ENCODE measurements around the gene MYLK2.

MYLK2 gene

DNA sequence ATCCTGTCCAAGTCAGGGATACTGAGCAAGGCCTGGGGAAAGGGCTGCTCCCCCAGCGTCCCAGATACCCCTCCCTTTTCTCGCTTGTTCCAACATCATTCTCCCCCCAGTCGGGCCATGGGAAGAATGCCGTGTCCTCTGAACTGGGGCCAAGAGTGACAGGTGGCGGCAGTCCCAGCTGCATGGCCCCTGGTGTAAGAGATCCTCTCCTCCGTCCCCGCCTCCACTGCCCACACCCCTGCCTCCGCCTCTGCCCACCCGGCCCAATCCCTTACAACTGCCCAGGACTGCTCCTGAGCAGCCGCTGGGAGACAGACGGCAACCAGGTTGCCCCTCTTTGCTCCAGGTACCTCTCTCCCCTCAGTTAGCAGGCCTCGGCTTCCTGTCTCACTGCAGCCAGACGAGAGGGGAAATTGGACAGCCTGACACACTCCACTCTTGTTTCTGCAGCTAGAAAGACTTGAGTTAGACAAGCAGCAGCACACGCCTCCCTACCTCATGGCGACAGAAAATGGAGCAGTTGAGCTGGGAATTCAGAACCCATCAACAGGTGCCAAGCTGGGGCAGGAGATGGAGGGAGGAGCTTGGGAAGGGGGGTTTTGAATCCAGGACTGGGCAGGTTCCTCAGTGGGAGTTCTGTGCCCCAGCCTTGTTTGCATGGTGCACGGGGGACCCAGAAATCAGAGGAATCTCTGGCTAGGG is at the start of gene MYLK2:
Gene MYLK2 (plus strand): TSS at position 274 of the 702 bp plus-strand sequence. CDS start 225 bp downstream, at position 499.
- Histone ChIP-seq H3K4me1 (ENCODE audit: insufficient read depth, low read length) (peaks cover 8% of the 10 kb centered on the region; the same call in 1 of the 2 replicates), H3K27ac (ENCODE audit: low read length) (no peak within 1 kb of the TSS), H3K4me3 (ENCODE audit: low read length) (no peak within 1 kb of the TSS), H3K27me3 (ENCODE audit: insufficient read depth, low read length) (no peaks in the 10 kb centered on the region), H3K9ac (ENCODE audit: low read depth, low read length) (no peak within 1 kb of the TSS), H3K36me3 (ENCODE audit: insufficient read depth, low read depth, low read length) (no peaks in the 10 kb centered on the region), H3K9me3 (ENCODE audit: insufficient read depth, low read depth, low read length) (no peaks in the 10 kb centered on the region)

- no peaks in the 10 kb centered on the region for H3K27me3 ChIP-seq (ENCODE audit: insufficient read depth, low read length)
- no peaks in the 10 kb centered on the region for H3K9me3 ChIP-seq (ENCODE audit: insufficient read depth, low read depth, low read length)
- H3K27ac ChIP-seq (ENCODE audit: low read length) = no peak overlapping the region
- H3K9ac ChIP-seq (ENCODE audit: low read depth, low read length) = no peak overlapping the region
- H3K36me3 ChIP-seq (ENCODE audit: insufficient read depth, low read depth, low read length) = peaks cover 91% of the 10 kb centered on the region
- H3K4me1 ChIP-seq (ENCODE audit: insufficient read depth, low read length) = no peaks in the 10 kb centered on the region
- H3K4me3 ChIP-seq (ENCODE audit: low read length) = no peak overlapping the region
These were observed 49.5 kb upstream of the MYLK2 start for GRCh38 chr20:31769681-31770080.

- Histone ChIP-seq H3K4me3 (ENCODE audit: low read length) (no peak overlapping the region), H3K27me3 (ENCODE audit: insufficient read depth, low read length) (no peaks in the 10 kb centered on the region), H3K36me3 (ENCODE audit: insufficient read depth, low read depth, low read length) (peaks cover 89% of the 10 kb centered on the region), H3K4me1 (ENCODE audit: insufficient read depth, low read length) (no peaks in the 10 kb centered on the region), H3K9ac (ENCODE audit: low read depth, low read length) (no peak overlapping the region), H3K9me3 (ENCODE audit: insufficient read depth, low read depth, low read length) (no peaks in the 10 kb centered on the region), H3K27ac (ENCODE audit: low read length) (no peak overlapping the region)
These were observed 48.9 kb upstream of the MYLK2 start for GRCh38 chr20:31770243-31770642.

DNA sequence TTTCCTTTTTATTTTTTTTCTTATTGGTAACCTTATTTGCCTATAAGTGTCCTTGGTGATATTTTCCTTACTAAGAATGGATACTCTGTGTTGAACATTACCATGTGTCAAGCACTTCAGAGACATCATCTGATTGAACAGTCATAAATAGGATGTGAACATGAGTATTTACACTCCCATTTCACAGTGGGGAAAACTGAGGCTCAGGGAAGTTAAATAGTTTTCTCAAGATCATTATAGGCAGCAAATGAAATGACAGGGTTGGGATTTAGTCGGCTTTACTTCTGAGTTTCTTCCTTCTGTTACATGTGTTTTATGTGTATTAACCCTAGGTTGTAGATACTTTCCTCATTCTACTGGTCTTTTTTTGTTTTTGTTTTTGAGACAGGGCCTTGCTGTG is 44.7 kb upstream of the MYLK2 start:
- Histone ChIP-seq H3K4me1 (ENCODE audit: insufficient read depth, low read length) (no peaks in the 10 kb centered on the region), H3K27ac (ENCODE audit: low read length) (no peak overlapping the region), H3K9ac (ENCODE audit: low read depth, low read length) (no peak overlapping the region), H3K27me3 (ENCODE audit: insufficient read depth, low read length) (no peaks in the 10 kb centered on the region), H3K36me3 (ENCODE audit: insufficient read depth, low read depth, low read length) (peaks cover 92% of the 10 kb centered on the region), H3K9me3 (ENCODE audit: insufficient read depth, low read depth, low read length) (no peaks in the 10 kb centered on the region), H3K4me3 (ENCODE audit: low read length) (no peak overlapping the region)

GRCh38 chr20:31780839-31781238 is 38.3 kb upstream of the MYLK2 start:
- Histone ChIP-seq H3K27ac (ENCODE audit: low read length) (no peak overlapping the region), H3K9me3 (ENCODE audit: insufficient read depth, low read depth, low read length) (no peaks in the 10 kb centered on the region), H3K4me3 (ENCODE audit: low read length) (no peak overlapping the region), H3K27me3 (ENCODE audit: insufficient read depth, low read length) (no peaks in the 10 kb centered on the region), H3K4me1 (ENCODE audit: insufficient read depth, low read length) (peaks cover 11% of the 10 kb centered on the region; the same call in 1 of the 2 replicates), H3K36me3 (ENCODE audit: insufficient read depth, low read depth, low read length) (peaks cover 95% of the 10 kb centered on the region), H3K9ac (ENCODE audit: low read depth, low read length) (no peak overlapping the region)

DNA sequence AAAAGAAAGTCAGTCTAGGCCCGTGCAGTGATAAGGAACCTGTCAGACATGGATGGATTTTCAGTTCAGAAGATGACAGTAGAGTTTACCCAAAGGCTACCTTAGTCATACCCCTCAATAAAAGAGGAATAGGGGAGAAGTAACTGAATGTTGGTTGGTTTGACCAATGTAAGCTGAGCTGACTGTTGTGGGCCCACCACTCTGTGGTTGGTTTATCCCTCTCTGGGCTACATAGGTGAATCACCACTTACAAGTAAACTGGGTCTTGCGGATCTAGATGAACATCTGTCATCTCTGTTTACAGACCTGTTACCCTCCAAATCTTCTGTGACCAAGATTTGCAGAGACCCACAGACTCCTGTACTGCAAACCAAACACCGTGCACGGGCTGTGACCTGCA is 37.2 kb upstream of the MYLK2 start:
- H3K9ac ChIP-seq (ENCODE audit: low read depth, low read length) = no peak overlapping the region
- H3K36me3 ChIP-seq (ENCODE audit: insufficient read depth, low read depth, low read length) = peaks cover 98% of the 10 kb centered on the region
- H3K9me3 ChIP-seq (ENCODE audit: insufficient read depth, low read depth, low read length) = no peaks in the 10 kb centered on the region
- H3K27ac ChIP-seq (ENCODE audit: low read length) = no peak overlapping the region
- H3K4me3 ChIP-seq (ENCODE audit: low read length) = no peak overlapping the region
- peaks cover 11% of the 10 kb centered on the region; the same call in 1 of the 2 replicates for H3K4me1 ChIP-seq (ENCODE audit: insufficient read depth, low read length)
- no peaks in the 10 kb centered on the region for H3K27me3 ChIP-seq (ENCODE audit: insufficient read depth, low read length)

DNA sequence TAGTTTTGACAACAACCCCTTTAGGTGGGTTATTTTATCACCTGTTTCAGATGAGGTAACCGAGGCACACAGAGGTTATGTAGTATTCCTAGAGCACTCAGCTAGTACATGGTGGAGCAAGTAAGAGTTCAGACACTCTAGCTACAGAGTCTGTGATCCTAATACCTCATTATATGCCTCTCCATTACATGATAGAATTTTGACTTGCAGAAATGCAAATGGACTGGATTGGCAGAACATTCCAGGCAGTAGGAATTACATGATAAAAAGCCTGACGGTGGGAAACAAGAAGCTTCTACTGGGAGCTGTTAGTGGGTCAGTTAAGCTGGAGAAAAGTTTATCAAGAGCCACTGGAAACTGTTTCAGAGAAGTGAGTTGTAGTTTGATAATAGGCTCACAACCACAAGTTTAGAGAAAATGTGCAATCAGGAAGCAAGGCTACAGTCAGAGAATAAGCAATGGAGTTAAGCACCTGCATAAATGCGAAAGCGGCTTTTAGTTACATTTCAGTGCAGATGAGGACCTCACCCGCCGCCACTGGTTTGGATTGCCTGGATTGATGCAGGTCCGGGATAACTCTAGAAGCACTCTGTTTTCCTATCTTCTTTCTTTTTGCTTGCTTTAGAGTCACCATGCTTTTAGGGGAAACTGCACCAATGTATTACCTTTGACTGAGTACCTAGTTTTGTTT is 34.7 kb upstream of the MYLK2 start:
- H3K27me3 ChIP-seq (ENCODE audit: insufficient read depth, low read length) = no peaks in the 10 kb centered on the region
- H3K36me3 ChIP-seq (ENCODE audit: insufficient read depth, low read depth, low read length) = peaks cover 95% of the 10 kb centered on the region
- H3K4me3 ChIP-seq (ENCODE audit: low read length) = no peak overlapping the region
- H3K4me1 ChIP-seq (ENCODE audit: insufficient read depth, low read length) = peaks cover 11% of the 10 kb centered on the region; the same call in 1 of the 2 replicates
- no peak overlapping the region for H3K9ac ChIP-seq (ENCODE audit: low read depth, low read length)
- H3K9me3 ChIP-seq (ENCODE audit: insufficient read depth, low read depth, low read length) = no peaks in the 10 kb centered on the region
- peak overlapping the region; percentile 54 for H3K27ac ChIP-seq (ENCODE audit: low read length)

DNA sequence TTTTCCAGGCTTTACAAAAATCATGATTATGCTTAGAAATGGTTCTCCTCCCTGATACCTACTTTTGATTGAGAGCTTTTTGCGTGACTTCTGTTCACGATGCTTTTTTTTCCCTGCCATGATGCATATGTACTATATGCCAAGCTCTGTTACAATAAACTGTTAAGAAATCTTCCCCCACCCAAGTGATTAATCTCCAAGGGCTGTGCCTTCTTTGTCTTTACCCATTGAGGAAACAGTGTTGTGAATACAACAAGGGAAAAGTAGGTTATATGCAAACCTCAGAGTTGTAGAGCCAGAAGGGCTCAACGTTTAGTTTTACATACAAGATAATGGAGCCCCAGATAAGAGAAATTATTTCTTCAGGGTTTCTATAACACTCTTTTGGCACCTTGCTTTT is 34.1 kb upstream of the MYLK2 start:
- Histone ChIP-seq H3K36me3 (ENCODE audit: insufficient read depth, low read depth, low read length) (peaks cover 95% of the 10 kb centered on the region), H3K4me3 (ENCODE audit: low read length) (no peak overlapping the region), H3K27me3 (ENCODE audit: insufficient read depth, low read length) (no peaks in the 10 kb centered on the region), H3K4me1 (ENCODE audit: insufficient read depth, low read length) (peaks cover 11% of the 10 kb centered on the region; the same call in 1 of the 2 replicates), H3K9ac (ENCODE audit: low read depth, low read length) (no peak overlapping the region), H3K27ac (ENCODE audit: low read length) (peak overlapping the region; percentile 54), H3K9me3 (ENCODE audit: insufficient read depth, low read depth, low read length) (no peaks in the 10 kb centered on the region)

GRCh38 chr20:31788578-31788977 is 30.6 kb upstream of the MYLK2 start:
- H3K4me1 ChIP-seq (ENCODE audit: insufficient read depth, low read length) = peaks cover 11% of the 10 kb centered on the region; the same call in 1 of the 2 replicates
- H3K9ac ChIP-seq (ENCODE audit: low read depth, low read length) = no peak overlapping the region
- H3K9me3 ChIP-seq (ENCODE audit: insufficient read depth, low read depth, low read length) = no peaks in the 10 kb centered on the region
- H3K36me3 ChIP-seq (ENCODE audit: insufficient read depth, low read depth, low read length) = peaks cover 94% of the 10 kb centered on the region
- no peak overlapping the region for H3K4me3 ChIP-seq (ENCODE audit: low read length)
- no peak overlapping the region for H3K27ac ChIP-seq (ENCODE audit: low read length)
- H3K27me3 ChIP-seq (ENCODE audit: insufficient read depth, low read length) = no peaks in the 10 kb centered on the region

GRCh38 chr20:31790401-31790800 is 28.8 kb upstream of the MYLK2 start:
- Histone ChIP-seq H3K9me3 (ENCODE audit: insufficient read depth, low read depth, low read length) (no peaks in the 10 kb centered on the region), H3K36me3 (ENCODE audit: insufficient read depth, low read depth, low read length) (peaks cover 94% of the 10 kb centered on the region)

GRCh38 chr20:31797364-31797763 is 21.8 kb upstream of the MYLK2 start:
- Histone ChIP-seq H3K9ac (ENCODE audit: low read depth, low read length) (no peak overlapping the region), H3K27ac (ENCODE audit: low read length) (no peak overlapping the region), H3K4me1 (ENCODE audit: insufficient read depth, low read length) (no peaks in the 10 kb centered on the region), H3K27me3 (ENCODE audit: insufficient read depth, low read length) (no peaks in the 10 kb centered on the region), H3K9me3 (ENCODE audit: insufficient read depth, low read depth, low read length) (no peaks in the 10 kb centered on the region), H3K4me3 (ENCODE audit: low read length) (no peak overlapping the region), H3K36me3 (ENCODE audit: insufficient read depth, low read depth, low read length) (peaks cover 97% of the 10 kb centered on the region)

More at GRCh38 chr20:31790401-31790800, 28.8 kb upstream of the MYLK2 start:
- no peak overlapping the region for H3K4me3 ChIP-seq (ENCODE audit: low read length)
- no peaks in the 10 kb centered on the region for H3K4me1 ChIP-seq (ENCODE audit: insufficient read depth, low read length)
- no peak overlapping the region for H3K9ac ChIP-seq (ENCODE audit: low read depth, low read length)
- H3K27me3 ChIP-seq (ENCODE audit: insufficient read depth, low read length) = no peaks in the 10 kb centered on the region
- no peak overlapping the region for H3K27ac ChIP-seq (ENCODE audit: low read length)

DNA sequence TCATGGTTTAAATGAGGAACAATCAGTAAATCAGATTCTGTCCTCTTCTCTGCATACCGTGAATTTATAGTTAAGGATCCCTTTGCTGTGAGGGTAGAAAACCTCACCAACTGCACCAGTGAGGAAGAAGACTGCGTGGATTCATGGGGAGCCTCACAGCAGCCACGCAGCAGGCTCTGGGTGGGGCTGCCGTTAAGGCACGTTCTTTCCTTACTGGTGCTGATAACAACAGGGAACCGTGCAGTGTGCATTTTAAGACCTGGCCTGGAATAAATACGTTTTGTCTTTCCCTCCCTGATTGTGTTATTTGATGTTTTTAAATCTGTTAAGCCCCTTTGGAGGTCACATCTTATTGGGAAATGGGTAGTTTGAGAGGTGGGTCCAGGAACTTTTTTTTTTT is 17.6 kb upstream of the MYLK2 start:
- H3K27me3 ChIP-seq (ENCODE audit: insufficient read depth, low read length) = no peaks in the 10 kb centered on the region
- no peak overlapping the region for H3K27ac ChIP-seq (ENCODE audit: low read length)
- no peaks in the 10 kb centered on the region for H3K9me3 ChIP-seq (ENCODE audit: insufficient read depth, low read depth, low read length)
- no peak overlapping the region for H3K9ac ChIP-seq (ENCODE audit: low read depth, low read length)
- no peaks in the 10 kb centered on the region for H3K4me1 ChIP-seq (ENCODE audit: insufficient read depth, low read length)
- peaks cover 90% of the 10 kb centered on the region for H3K36me3 ChIP-seq (ENCODE audit: insufficient read depth, low read depth, low read length)
- no peak overlapping the region for H3K4me3 ChIP-seq (ENCODE audit: low read length)

Data from iPS-20b (cell line).